NCI-H2227 (cell line): ENCODE data around the gene PLEKHA4.
"Not testable (repeated sequence)": the region's sequence is repeated elsewhere in the genome, so short reads cannot be mapped to it uniquely, and the experiment has no call there.

Experiments
- DNase-seq: peaks from one replicate; lab custom pipeline; 2025; ENCODE audit not compliant: unreplicated experiment; lab: John Stamatoyannopoulos, UW

Gene PLEKHA4

GRCh38 chr19:48868114-48868886, at the start of gene PLEKHA4:
Gene PLEKHA4, minus strand, starts transcription at chr19:48868617. Its CDS starts 997 bp downstream, at chr19:48867620.
- DNase-seq: no peak

- DNase-seq: no peak
Observed at GRCh38 chr19:48918071-48918470, 49.7 kb upstream of the PLEKHA4 start.

GRCh38 chr19:48915757-48916156, 47.3 kb upstream of the PLEKHA4 start:
- no peak for DNase-seq

- no peak for DNase-seq
Observed at GRCh38 chr19:48914181-48914580, 45.8 kb upstream of the PLEKHA4 start.

GRCh38 chr19:48913114-48913889, 44.9 kb upstream of the PLEKHA4 start:
- peak; percentile 15 for DNase-seq

- no peak for DNase-seq
Observed at GRCh38 chr19:48910803-48911202, 42.4 kb upstream of the PLEKHA4 start.

- not testable (repeated sequence) for DNase-seq
Observed at GRCh38 chr19:48909424-48910077, 41.1 kb upstream of the PLEKHA4 start.

- DNase-seq: no peak
Observed at GRCh38 chr19:48907671-48908070, 39.3 kb upstream of the PLEKHA4 start.

- no peak for DNase-seq
Observed at GRCh38 chr19:48906324-48906723, 37.9 kb upstream of the PLEKHA4 start.

GRCh38 chr19:48905664-48906063, 37.2 kb upstream of the PLEKHA4 start:
- DNase-seq: no peak

- not testable (repeated sequence) for DNase-seq
Observed at GRCh38 chr19:48903788-48904187, 35.4 kb upstream of the PLEKHA4 start.

- DNase-seq: not testable (repeated sequence)
Observed at GRCh38 chr19:48902291-48902690, 33.9 kb upstream of the PLEKHA4 start.

GRCh38 chr19:48900477-48901406, 32.3 kb upstream of the PLEKHA4 start:
- peak; percentile 27 for DNase-seq

GRCh38 chr19:48899781-48900476, 31.5 kb upstream of the PLEKHA4 start, which contains the start of gene NUCB1:
Gene NUCB1, plus strand, starts transcription at chr19:48900312. Its CDS starts 485 bp downstream, at chr19:48900797.
- DNase-seq: peak; percentile 97

- not testable (repeated sequence) for DNase-seq
Observed at GRCh38 chr19:48899386-48899749, 31.0 kb upstream of the PLEKHA4 start.

GRCh38 chr19:48897181-48897580, 28.8 kb upstream of the PLEKHA4 start:
- DNase-seq: no peak

- no peak for DNase-seq
Observed at GRCh38 chr19:48896191-48896720, 27.8 kb upstream of the PLEKHA4 start.

GRCh38 chr19:48895226-48895625, 26.8 kb upstream of the PLEKHA4 start:
- DNase-seq: no peak

- no peak for DNase-seq
Observed at GRCh38 chr19:48890551-48890950, 22.1 kb upstream of the PLEKHA4 start.

GRCh38 chr19:48889496-48889895, 21.1 kb upstream of the PLEKHA4 start:
- not testable (repeated sequence) for DNase-seq
